GM12875 (cell line): Measurements from ENCODE around the gene SEL1L.

Source experiments
- H3K4me3 ChIP-seq: one replicate; pipeline ENCODE4 v1.5.1; 2011; ENCODE audit warnings: low read depth, low read length, control low read depth
- TF ChIP-seq, protein P1 (sequence below): IDR thresholded peaks from 2 replicates; pipeline ENCODE4 v1.5.1; 2011; ENCODE audit warnings: low read depth, mild to moderate bottlenecking, control low read depth, inconsistent platforms, low read length, moderate library complexity, borderline replicate concordance; ENCODE audit not compliant: insufficient read depth

The SEL1L gene

DNA sequence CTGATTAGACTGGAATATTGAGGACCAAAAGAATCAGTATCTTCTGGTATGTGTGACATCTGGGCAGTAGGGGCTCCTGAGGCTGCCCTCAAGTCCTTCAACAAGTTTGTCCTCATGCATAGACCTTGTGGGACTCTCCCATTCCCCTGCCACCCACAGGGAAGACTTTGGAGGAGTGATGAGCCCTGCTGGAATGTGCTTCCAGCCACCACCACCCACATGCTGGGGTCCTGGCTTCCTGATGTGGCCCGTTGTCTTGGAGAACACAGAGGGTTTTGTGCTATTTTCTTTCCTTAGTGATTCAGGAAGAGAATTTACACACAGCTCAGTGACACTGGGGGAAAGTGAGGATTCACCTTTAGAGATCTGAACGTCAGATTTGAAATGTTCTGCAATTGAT, 29.2 kb upstream of the SEL1L start:
- no peak overlapping the region for H3K4me3 ChIP-seq
- TF ChIP-seq, protein P1, sequence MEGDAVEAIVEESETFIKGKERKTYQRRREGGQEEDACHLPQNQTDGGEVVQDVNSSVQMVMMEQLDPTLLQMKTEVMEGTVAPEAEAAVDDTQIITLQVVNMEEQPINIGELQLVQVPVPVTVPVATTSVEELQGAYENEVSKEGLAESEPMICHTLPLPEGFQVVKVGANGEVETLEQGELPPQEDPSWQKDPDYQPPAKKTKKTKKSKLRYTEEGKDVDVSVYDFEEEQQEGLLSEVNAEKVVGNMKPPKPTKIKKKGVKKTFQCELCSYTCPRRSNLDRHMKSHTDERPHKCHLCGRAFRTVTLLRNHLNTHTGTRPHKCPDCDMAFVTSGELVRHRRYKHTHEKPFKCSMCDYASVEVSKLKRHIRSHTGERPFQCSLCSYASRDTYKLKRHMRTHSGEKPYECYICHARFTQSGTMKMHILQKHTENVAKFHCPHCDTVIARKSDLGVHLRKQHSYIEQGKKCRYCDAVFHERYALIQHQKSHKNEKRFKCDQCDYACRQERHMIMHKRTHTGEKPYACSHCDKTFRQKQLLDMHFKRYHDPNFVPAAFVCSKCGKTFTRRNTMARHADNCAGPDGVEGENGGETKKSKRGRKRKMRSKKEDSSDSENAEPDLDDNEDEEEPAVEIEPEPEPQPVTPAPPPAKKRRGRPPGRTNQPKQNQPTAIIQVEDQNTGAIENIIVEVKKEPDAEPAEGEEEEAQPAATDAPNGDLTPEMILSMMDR, result no peak

DNA sequence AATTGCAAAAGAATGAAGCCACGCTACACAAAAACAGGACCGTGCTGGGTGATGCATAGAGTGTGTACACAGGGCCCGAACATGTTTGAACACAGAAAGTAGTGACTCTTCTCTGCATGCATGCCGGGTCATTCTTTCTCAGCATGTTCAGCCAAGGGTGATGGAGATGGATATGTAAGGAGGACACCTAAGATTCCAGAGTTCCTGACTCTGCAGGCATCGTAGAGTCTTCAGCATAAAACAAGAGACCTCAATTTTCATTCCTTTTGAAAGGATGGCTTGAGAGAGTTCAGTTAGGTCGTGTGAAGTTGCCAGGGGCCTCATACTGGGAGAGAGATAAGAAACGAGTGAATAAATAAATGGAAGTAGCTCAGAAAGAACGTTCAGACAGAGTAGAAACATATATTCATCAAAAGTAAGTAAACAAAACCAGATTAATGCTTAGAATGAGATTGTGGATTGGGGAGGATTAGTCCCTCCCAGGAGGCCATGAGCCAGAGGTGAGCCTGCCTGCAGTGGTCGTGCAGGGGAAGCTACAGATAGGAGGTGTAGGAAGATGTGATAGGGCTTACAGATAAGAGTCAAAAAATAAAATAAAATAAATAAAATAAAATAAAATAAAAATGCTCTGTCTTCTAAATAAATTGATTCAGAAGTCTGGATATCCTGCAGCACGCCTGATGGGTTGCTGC, 27.6 kb upstream of the SEL1L start:
- H3K4me3 ChIP-seq, result no peak overlapping the region
- TF ChIP-seq, protein P1, result no peak

DNA sequence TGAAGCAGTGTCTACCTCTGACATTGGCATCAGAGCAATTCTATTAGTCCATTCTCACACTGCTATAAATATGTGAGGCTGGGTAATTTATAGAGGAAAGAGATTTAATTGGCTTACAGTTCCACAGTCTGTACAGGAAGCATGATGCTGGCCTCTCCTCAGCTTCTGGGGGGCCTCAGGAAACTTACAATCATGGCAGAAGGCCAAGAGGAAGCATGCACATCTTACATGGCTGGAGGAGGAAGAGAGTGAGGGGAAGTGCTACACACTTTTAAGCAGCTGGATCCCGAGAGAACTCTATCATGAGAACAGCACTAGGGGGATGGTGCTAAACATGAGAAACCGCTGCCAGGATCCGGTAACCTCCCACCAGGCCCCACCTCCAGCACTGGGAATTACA, 25.7 kb upstream of the SEL1L start:
- TF ChIP-seq, protein P1, result no peak
- no peak overlapping the region for H3K4me3 ChIP-seq

DNA sequence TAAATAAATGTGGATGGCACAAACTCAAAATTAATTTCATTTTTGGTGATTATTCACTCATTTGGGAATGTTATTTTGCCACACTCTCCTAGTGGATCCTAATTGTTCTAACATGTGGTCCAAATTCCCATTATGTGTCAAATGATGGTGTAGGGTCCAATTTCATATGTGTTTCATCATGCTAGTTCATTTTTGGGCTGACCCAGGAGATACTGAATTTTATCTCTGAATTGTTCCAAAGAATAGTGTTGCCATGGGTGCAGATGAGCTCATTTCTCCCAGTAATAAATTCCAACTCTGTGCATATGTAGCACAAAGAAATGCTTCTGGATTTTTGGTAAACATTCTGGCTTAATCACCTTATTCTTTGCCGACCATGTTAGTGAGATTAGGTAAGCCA, 23.5 kb upstream of the SEL1L start:
- TF ChIP-seq, protein P1, result no peak
- H3K4me3 ChIP-seq, result no peak overlapping the region

DNA sequence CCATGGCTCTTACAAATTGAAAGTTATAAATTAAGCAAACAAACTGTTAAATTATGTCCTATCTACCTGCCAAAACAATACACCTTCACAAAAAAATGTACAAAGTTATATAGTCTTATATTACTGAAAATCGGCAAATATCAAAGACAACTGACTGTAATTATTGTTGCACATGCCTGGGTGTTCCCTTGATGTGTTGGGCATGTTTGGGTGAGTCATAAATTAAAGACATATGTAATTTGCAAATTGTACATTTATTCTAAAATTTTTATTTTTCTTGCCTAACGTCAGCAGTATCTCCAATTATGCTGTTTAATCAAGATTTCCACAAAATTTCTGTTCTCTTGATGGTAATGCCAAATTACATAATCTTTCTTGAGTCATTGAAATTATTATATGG, 22.0 kb upstream of the SEL1L start:
- TF ChIP-seq, protein P1, result no peak
- H3K4me3 ChIP-seq, result no peak overlapping the region

DNA sequence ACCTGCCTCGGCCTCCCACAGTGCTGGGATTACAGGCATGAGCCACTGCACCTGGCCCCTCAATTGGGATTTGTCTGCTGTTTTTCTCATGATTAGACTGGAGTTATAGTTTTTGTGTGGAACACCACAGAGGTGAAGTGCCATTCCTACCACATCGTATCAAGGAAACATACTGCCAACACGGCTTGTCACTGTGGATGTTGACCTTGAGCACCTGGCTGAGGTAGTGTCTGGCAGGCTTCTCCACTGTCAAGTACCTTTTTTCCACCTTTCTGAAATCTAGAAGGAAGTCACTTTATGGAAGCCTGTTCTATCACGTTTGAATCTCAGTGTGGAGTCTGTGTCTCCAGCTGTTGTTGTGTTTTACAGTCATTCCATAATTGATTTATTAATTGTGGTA, 21.4 kb upstream of the SEL1L start:
- TF ChIP-seq, protein P1, result no peak
- no peak overlapping the region for H3K4me3 ChIP-seq

DNA sequence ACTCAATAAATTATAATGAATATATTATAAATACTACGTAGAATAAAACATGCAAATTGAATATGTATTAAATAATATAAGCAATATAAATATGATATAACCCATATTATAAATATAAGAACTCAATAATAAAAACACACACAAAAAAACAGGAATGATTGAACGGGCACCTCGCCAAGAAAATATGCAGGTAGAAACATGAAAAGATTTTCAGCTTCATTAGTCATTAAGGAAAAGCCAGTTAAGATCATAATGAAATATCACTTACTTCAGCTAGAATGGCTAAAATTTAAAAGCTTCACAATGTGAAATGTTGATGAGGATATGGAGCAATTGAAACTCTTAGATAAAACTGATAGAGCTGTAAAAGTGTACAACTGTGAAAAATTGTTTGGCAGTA, 17.8 kb upstream of the SEL1L start:
- TF ChIP-seq, protein P1, result no peak
- H3K4me3 ChIP-seq, result no peak overlapping the region
